ENCODE data around the gene FAM120B.

Gene FAM120B

DNA sequence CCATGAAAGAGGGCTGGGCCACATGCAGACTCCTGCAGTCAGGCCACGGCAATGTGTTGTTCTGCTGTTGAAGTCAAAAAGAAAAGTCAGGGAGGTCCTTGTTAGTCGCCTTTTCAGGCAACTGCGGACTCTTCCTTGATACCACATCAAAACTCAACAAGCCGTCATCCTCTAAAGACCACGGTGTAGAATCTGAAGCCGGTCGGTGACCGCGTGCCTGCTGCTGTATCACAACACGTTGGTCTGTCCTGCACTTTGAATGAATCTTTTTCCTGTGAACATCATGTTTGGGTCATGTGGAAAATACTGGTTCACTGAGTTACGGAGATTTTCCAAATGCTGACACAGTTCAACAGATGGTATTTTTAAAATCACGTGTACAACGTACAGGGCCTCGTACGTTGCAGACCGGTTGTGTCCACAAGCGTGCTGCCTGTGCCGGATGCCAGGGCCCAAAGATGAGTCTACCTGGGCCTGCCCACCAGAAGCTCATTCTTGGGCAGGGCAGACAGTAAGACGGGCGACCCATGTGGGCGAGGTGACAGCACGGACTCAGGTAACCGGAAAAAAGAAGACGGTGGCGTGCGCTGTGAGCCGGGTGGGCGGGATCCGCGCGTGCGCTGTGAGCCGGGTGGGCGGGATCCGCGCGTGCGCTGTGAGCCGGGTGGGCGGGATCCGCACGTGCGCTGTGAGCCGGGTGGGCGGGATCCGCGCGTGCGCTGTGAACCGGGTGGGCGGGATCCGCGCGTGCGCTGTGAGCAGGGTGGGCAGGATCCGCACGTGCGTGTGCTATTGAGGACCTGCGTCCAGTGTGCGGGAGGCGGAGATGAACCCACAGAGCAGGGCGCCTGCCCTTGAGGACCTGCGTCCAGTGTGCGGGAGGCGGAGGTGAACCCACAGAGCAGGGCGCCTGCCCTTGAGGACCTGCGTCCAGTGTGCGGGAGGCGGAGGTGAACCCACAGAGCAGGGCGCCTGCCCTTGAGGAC lies 114.5 kb downstream of the FAM120B start:
- no peak for DNase-seq (ENCODE audit: low read depth in 2 of 2)

DNA sequence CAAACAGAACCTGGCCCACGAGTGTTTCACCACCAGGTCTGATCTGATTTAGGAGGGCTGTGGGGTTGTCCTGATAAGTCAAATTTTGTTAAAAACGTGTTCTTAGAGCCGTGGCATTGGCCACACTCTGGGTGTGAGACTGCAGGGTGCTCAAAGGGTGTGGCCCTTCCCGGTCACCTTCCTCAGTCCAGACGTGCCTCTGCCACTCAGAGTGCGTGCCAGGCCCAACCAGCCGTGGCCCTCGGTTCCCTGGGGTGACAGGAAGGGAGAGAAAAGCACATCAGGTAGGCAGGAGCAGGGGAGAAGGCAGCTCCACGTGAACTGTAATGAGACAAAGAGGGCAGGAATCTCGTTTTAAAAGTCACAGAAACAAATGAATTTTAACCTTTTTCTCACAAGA lies 115.4 kb downstream of the FAM120B start:
- no peak for DNase-seq (ENCODE audit: low read depth in 2 of 2)

DNA sequence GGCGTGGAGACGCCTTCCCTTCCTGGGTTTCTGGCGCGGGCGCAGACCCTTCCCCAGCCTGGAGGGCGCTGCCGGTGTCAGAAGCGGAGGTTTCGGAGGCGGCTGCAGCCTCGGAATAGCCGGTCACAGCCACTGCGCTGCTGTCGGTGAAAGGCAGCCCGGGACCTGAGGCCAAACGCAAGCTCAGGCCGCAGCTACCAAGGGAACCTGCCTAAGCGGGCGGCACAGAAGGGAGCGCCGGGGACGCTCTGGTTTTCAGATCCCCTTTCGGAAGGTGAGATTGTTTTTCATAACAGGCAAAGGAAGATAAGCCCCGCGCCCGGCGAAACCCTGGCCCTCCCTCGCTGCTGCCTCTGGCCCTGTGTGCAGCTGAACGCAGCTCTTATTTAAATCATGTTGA lies 116.5 kb downstream of the FAM120B start:
- no peak for DNase-seq (ENCODE audit: low read depth in 2 of 2)

DNA sequence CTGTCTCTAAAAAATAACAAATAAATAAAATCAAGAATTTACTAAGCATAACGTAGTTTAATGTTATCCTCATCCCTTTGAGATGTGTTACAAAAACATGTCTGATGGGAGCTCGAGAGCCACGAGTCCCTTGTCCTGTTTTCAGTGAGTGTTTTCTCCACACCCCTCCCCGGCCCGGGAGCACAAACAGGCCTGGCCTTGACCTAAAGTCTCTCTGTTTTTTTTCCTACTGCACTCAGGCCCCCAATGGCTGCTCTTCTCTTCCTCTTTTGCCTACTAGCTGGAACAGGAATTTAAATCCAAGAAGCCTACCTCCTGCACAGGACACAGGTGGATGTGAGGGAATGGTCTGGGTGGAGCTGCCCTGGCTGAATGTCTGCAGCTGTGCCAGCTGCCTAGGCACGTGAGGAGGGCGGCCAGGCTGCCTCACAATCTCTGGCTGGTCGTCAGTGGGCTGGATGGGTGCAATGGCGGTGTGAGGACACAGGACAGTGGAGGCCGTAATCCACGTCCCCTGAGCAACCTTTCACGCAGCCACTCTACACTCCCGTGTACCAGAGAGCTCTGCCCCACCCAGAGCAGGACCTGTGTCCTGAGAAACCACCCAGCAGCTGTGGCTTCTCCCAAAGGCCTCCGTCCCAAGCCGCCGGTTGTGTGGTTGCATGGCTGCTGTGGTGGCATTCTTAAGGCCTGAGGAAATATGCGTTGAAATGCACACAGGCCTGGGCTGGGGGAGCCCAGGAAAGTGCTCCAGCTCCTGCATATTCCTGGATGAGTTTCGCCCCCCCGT lies 117.5 kb downstream of the FAM120B start:
- no peak for DNase-seq (ENCODE audit: low read depth in 2 of 2)

DNA sequence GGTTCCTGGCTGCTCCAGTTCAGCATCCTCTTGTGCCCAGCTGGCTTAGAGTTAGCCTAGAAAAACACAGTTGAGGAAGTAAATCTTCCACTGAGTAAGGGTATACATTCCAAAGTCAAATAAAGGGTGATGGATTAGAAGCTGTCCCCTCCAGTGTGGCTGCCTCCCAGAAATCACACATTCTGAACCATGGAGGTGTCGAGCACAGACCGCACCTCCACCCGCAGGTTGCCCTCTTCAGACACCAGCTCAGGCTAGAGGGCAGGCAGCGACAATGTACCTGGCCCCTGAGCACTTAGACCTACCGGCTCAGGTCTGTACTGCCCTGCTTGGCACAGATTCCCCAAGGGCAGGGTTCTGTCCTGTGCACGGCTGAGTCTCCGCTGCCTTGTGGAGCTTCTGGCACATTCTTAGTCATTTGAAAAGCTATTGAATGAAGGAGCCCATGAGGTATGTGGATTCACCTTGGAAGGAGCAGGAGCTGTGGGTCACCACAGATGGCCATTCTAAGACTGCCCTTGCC lies 118.1 kb downstream of the FAM120B start:
- DNase-seq (ENCODE audit: low read depth in 2 of 2), result no peak

DNA sequence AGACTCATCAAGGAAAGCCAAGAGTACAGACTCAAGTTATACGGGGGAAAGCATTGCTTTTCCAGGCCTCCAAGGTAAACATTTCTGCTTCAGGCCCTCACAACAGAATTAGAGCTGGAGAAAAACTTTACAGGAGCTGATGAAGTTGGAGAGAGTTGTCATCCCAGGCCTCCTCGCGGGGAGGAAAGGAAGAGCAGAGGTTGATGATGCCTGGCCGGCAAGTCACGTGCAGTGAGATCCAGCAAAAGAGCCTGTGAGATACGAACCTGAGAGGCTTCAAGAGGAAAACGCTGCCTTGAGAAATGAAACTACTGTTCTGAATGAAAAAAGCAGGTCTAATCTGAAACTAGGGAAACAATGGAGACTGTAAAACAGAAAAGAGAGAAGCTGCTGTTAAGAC lies 122.9 kb downstream of the FAM120B start:
- DNase-seq (ENCODE audit: low read depth in 2 of 2), result no peak

DNA sequence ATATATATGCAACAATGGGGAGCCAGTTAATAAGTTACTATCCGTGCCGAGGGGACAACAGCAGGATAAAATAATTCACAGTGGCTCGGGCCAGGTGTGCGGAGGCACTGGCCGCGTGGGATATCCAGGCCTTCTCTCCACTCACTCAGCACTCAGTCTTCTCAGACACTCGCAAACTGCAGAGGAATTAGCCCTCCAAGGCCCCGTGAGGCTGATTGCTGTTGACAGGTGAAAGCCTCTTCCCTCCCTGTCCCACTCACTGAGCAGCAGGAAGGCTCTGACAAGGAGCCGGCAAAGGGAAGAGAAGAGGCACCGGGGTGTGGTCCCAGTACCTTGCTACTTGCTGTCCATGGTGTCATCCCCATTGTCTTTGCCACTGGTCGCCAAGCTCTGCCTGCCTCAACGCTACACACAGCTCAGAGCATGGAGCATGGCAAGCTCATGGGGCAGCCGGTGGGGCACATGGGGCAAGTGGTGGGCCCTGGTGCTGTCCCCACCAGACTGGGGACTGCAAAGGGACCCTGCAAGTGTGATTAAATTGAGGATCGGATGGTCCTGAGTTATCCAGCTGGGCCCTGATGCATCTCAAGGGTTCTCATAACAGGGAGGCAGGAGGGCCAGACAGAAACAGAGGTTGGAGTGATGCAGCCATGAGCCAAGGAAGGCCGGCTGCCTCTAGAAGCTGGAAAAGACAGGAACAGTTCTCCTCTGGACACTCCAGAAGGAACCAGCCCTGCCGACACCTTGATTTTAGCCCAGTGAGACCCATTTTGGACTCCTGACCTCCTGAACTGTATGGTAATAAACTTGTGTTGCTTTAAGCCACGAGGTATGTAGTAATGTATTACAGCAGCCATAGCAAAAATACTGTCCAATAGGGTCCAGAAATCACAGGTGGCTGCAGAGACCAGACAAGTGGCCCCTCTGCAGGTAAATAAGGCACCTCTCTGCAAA lies 126.9 kb downstream of the FAM120B start:
- no peak for DNase-seq (ENCODE audit: low read depth in 2 of 2)

DNA sequence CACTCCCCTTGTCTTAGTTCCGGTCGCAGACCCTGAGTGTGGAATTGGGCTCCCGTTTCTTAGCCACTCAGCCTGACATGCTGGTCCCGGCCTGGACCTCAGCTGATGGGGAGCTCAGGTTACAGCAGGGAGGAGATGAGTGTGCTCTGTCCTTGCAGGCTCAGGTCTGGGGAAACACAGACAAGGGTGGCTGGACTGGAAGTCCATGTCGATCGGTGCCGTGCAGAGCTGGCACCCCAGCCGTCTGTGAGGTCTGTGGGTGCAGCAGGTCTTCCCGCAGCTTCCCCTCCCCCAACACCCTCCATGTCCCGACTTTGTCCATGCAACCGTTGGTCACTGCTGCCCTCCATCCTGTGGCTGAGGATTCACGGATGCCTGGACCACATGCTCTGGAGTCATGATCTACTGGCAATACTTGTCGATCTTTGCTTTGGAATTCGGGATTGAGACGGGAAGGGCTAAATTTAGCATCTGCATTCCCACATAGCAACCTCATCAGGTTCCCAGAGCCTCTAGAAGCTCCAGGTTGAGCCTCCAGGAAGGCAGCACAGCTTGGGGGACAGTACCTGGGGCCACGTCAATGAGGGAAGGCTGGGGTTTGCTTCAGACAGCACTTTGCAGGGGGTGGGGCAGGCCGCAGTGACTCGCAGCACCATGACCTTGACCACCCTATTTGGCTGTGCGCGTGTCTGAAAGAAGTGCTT lies 127.7 kb downstream of the FAM120B start:
- no peak for DNase-seq (ENCODE audit: low read depth in 2 of 2)

DNA sequence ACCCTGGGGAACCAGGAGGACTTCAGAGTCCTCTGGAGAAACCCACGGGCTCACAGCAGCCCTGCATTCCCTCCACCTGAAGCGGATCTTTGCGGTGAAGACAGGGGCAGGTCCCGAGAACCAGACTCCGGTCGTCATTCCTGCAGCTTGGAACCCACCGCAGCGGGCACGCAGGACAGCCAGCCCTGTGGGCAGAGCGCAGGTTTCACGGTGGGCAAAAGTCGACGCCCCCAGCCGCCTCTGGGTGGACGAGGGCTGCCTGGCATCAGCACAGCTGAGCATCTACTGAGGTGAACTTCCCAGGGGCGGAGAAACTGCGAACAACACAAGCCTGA lies 128.2 kb downstream of the FAM120B start:
- DNase-seq (ENCODE audit: low read depth in 2 of 2), result no peak

DNA sequence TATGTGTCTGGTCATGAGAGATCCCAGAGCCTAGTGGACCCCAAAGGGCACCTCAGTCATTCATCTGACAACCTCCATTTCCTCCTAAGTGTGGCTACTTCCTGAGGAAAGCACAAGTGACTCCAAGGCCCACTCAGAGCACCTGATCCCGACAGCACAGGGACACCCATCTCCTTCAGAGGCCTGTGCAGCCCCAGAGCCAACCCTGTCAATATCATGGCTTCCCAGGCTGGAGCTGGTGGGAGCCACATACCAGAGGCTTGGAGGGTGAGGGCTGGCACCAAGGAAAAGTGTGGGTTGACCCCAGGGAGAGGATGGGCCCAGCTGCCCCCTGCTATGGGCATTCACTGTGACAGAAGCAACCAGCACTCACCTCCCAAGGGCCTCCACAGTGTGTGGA lies 129.2 kb downstream of the FAM120B start:
- no peak for DNase-seq (ENCODE audit: low read depth in 2 of 2)

DNA sequence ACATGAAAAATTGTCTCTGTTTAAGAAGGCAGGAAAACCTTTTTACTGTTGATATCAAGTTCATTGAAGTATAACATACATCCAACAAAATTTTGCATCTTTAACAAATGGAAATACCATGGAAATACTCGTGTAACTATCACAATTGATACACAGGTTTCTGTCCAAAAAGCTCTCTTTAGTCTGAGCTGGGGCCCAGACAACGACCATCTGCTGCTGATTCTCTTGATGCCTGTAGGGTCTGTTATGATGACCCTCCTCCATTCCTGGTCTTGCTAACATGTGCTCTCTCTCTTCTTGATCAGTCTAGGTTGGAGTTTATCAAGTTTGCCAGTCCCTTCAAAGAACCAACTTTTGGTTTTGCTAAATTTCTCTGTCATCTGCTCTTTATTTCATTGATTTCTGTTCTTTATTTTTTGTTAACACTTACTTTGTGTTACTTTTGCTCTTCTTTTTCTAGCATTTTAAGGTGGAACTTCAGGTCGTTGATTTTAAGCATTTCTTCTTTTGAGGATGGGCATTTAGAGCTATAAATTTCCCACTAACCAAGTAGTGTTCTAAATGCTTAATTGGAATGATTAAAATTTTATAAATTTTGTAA lies 129.8 kb downstream of the FAM120B start:
- DNase-seq (ENCODE audit: low read depth in 2 of 2), result no peak

DNA sequence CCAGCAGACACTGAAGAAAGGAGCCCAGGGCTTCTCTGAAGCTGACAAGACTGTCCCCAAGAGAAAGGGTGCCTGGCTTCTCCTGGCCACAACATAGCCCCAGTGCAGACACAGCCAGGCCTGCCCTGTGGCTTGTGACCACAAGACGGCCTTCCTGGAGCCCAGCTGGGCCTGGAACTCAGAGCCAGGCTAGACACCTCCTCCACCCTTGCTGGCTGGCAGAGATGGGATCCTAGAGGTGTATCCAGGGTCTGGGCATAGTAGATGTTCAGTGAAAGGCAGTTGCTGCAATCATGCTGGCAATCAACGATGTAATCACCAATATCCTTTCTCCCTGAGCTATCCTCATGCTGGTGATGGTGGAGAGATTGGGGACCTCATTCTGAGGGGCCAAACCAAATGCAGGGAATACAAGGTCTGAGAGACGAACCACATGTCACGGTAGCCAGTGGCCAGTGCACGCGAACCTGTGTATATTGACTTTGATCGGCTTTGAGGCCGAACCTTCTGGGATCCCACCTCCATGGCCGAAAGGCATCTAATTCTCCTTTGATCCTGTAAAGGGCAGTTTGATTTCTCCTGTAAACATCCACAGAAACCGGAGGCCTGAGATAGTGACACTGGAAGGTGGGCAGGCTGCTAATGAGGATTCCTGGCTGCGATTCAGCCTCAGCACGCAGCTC lies 131.3 kb downstream of the FAM120B start:
- no peak for DNase-seq (ENCODE audit: low read depth in 2 of 2)

DNA sequence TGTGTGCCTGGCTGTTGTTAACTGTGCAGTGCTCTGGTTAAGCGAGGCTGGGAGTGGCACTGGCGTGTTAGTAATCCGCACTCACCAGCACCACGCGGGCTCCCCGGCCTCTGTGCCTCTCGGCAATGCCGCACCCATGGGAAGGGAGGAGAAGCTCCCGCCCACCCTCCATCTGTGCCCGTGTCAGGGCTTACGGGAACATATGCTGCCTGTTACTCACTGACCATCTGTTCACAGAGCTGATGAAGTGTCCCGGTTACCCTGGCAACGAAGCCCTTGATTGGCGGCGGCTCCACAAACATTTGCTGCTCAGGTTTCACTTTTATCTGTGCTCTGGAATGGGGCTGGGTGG lies 131.8 kb downstream of the FAM120B start:
- DNase-seq (ENCODE audit: low read depth in 2 of 2), result peak in 1 of 2 donors; percentile 14

DNA sequence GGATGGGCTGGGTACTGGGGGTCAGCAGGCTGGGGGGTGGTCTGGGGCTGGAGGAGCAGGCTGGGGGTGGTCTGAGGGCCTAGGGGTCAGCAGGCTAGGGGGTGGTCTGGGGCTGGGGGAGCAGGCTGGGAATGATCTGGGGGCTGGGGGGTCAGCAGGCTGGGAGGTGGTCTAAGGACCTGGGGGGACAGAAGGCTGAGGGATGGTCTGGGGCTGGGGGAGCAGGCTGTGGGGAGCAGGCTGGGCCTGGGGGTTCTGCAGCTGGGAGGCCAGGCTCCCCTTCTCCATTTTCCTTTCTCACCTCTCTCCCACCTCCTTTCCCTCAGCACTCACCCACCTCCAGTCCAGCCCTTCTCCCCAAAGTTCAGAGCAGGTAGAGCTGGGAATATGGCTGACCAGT lies 132.3 kb downstream of the FAM120B start:
- no peak for DNase-seq (ENCODE audit: low read depth in 2 of 2)

DNA sequence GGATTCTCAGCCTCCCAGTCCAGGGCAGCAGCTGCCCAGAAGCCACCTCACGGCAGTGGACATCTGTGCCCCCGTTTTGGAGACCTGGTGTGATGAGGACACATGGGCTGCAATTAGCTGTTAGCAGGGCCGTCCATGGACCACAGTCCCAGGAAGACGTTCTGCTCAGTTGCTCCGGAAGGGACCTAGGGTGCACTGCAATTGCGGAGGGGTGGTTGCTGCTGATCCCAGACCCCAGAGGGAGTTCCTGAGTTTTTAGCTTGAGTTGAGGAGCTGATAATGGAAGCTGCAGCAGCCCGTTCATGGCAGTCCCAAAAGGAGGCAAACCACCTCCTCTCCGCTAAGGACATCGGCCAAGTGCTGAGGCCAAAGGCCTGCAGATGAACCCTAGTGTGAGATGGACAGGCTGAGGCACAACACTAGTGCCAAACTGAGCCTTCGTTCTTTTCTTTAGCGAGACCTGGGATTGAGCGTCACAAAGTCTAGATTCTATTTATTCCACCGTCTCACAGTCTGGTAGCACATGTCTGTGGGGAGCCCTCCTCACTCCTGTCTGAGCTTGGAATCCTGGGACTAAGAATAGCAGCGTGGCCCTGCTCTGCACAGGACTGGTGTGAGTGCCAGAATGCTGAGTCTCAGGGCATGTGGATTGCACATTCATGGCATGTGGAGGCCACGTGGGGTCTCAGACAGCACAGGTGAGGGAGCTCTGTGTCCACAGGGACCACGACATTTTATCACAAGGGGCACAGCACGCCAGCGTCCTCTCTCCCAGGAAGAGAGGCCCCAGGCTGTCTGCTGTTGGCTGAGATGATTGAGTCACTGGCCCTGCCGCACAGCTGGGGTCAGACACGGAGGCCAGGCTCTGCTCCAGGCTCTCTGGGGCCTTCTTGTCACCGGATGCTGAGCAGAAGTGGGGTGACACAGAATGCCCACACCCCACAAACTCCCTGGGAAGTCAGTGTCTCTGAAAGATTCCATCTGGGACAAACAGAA lies 133.1 kb downstream of the FAM120B start:
- DNase-seq (ENCODE audit: low read depth in 2 of 2), result no peak

DNA sequence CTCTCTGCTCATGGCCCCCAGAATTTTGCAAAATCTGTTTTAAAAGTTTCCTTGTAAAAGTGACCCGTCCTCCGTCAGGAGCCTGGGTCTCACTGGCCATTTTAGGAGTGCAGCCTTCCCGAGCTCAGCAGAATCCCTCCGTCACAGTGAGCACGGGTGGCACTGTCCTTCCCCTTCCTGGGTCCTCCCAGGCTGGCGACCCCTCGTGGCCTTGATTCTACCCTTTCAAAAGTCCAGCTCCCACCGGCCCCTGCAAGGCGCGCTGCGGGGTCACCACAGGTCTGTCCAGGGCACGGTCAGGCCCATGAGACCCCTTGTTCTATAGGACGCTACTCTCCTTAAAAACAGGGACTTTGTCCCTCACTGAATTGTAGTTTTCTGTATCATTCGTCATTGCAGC lies 133.9 kb downstream of the FAM120B start:
- no peak for DNase-seq (ENCODE audit: low read depth in 2 of 2)

DNA sequence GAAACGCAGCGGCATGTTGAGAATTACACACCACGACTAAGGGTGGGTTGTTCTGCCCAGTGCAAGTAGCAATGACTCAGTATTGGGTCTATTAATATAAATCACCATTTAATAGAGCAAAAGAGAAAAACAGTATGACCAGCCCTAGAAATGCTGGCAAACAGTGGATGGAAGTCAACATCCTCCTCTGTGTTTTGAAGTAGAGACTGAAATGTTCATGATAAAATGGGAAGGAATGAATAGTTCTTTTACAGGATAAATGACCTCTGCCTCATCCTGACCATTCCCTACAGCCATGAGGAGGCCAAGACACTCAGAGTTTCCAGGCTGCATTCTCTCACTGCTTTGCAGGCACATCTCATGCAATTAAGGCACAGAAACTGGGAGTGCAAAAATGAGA lies 134.8 kb downstream of the FAM120B start:
- no peak for DNase-seq (ENCODE audit: low read depth in 2 of 2)

DNA sequence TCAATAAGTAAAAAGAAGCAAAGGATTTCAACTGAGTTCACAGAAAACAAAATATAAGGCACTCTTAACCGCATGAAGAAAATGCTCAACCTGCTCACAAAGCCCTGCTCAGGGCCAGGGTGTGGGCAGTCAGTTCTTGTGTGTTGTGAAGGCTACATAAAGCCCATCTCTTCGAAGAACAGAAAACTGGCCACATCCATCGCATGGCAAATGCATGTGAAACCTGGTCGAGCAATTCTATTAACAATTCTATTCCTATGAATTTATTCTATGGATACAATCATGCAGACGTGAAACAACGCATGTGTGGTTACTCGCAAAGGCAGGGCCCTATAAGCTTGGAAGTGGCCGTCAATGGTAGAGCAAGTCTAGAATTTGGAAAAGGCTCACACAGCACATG lies 136.0 kb downstream of the FAM120B start:
- no peak for DNase-seq (ENCODE audit: low read depth in 2 of 2)

DNA sequence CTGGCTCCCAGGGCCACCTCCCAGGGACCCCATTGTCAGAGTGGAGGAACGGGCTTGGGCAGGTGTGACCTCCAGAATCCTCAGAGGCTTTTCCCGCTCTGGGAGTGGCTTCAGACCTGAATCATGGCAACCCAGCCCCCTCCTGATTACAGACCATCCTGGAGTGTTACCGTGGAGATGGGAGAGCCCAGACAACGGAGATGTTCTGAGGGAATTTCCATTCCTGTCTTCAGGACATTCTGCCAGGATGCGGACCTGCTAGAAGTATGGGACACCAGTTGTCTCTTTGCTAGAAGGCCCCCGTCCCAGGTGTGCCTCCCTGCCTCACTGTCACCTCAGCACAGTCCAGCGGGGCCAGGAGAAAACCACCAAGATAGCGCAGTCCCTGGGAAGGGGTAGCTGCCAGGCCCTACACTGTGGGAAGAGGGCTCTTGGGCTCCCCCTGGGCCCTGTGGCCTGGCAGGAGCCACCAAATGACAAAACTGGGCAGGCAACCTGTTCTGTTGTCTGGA lies 136.6 kb downstream of the FAM120B start:
- no peak for DNase-seq (ENCODE audit: low read depth in 2 of 2)

Measured in stimulated activated CD8-positive, alpha-beta memory T cell treated with anti-CD3 and anti-CD28 coated beads, Interleukin-7, amount 100 ng/mL, for 1 hour (primary cell).